C4-2B (cell line): Measurements from ENCODE around the gene UGT3A2.

Source experiments
- H3K27ac ChIP-seq: fragments of 450-650 bp; 2 replicates; pipeline ENCODE4 v1.5.1; 2017
- ZFX ChIP-seq: fragments of 450-650 bp; IDR thresholded peaks from 2 replicates; pipeline ENCODE4 v1.6.1; 2017
- TF ChIP-seq, protein P1 (sequence below): fragments of 450-650 bp; conservative IDR thresholded peaks from 2 replicates; pipeline ENCODE4 v1.5.1; 2017; ENCODE audit warnings: mild to moderate bottlenecking

The UGT3A2 gene

DNA sequence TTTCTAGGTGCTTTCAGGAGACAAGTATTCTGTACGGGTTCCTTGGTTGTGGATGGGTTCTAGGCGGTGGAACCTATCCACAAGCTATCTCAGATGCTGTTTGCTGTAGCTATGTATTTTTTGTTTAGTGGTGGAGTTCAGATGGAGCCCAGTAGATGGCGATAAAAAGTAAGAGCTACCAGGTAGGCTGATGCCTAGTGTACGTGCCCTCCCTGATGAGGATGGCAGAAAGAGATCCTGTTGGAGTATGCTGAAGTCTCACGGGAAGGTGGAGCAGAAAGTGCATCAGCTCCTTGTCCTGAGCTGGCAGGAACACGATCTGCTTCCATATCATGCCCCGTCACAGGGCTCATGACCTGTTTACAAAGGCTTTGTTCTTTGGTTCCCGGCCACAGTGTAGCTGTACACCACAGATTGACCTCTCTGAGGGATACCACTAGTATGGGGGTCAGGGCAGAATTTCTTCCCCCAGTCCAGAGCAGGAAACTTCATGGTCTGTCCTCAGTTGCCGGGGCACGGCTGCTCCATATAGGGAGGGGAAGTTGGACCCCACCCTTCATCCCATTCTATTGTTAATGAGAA is 12.6 kb upstream of the UGT3A2 start:
- H3K27ac ChIP-seq: no peak overlapping the region
- TF ChIP-seq, protein P1, sequence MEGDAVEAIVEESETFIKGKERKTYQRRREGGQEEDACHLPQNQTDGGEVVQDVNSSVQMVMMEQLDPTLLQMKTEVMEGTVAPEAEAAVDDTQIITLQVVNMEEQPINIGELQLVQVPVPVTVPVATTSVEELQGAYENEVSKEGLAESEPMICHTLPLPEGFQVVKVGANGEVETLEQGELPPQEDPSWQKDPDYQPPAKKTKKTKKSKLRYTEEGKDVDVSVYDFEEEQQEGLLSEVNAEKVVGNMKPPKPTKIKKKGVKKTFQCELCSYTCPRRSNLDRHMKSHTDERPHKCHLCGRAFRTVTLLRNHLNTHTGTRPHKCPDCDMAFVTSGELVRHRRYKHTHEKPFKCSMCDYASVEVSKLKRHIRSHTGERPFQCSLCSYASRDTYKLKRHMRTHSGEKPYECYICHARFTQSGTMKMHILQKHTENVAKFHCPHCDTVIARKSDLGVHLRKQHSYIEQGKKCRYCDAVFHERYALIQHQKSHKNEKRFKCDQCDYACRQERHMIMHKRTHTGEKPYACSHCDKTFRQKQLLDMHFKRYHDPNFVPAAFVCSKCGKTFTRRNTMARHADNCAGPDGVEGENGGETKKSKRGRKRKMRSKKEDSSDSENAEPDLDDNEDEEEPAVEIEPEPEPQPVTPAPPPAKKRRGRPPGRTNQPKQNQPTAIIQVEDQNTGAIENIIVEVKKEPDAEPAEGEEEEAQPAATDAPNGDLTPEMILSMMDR: peak; percentile 90
- no peak for TF ChIP-seq ZFX

DNA sequence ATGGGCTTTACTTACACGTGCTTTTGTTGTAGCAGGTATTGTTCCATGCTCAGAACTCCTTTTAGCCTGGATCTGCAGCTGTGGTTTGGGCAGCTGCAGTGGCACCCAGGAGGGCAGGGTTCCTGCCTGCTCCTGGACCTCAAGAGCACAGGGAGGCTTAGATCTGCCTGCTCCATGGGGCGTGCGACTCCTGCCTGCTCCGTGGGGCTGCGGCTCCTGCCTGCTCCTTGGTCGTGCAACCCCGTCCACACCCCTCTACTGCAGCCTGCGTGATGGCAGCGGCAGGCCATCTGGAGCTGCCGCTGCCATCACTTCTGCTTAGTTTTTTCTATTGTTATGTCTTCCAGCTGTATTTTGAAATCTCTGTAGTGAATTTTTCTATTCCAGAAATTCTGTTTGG is 11.7 kb upstream of the UGT3A2 start:
- H3K27ac ChIP-seq: no peak overlapping the region
- no peak for TF ChIP-seq ZFX
- TF ChIP-seq, protein P1: no peak

DNA sequence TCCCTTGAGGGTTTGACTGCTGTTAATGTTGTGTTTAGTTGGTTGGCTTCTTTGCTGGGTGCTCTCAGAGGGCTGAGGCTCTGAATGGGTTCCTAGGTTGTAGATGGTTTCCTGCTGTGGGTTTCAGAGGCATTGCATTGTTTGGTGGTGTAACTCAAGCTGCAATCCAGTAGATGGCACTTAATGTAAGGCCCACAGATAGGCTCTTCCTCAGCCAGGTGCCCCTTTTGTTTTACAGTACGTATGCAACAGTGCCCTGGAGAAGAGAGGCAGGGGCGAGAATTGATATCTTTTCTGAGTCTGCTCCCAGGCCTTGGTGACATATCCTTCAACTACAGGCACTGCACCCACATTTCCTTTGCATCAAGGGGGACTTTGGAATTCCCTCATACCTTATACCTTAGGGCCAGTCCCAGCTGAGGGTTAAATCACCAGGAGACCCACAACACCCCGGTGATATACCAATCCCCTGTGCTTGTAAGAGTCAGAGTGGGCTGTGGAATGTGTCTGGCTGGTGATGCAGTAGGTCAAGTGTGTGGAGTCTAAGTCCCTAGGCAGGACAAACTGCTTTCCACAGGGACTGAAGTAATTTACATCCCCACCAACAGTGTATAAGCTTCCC is 7.0 kb upstream of the UGT3A2 start:
- no peak overlapping the region for H3K27ac ChIP-seq
- no peak for TF ChIP-seq ZFX
- TF ChIP-seq, protein P1: peak; percentile 31

DNA sequence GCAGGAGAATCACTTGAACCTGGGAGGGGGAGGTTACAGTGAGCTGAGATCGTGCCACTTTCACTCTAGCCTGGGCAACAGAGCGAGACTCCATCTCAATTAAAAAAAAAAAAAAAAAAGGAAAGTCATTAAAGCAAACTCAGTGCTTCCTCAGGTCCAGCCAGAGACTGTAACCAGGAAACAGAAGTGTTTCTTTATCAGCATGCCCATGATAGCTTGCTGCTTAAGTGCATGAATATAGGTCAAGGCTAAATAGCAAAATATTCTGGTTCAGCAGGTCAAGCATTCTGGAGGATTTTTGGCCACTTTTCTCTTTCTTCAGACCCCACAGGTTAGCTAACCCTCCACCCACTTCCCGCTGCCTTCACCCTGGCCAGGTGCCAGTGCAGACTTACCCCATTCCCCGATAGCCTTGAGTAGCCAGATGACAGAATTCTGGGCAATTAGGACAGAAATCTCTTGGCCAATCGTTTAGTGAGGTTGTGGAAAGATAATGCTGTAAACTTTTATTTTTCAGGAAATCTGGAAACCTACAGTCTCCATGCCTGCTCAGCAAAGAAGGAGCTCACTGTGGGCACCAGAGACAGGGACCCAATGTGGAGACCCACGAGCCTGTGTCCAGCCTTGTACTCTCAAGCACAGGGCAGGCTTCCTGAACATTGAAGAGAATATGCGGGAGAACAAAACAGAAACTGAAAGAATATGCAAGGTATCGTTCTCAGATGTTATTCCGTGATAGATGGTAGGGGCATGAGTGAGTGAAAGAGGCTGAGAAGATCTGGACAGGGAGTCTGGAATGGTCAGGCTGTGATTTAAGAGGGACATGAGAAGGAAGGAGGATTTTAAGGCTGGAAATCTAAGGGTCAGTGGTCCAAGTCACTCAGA is 4.2 kb upstream of the UGT3A2 start:
- no peak for TF ChIP-seq ZFX
- TF ChIP-seq, protein P1: no peak
- no peak overlapping the region for H3K27ac ChIP-seq

DNA sequence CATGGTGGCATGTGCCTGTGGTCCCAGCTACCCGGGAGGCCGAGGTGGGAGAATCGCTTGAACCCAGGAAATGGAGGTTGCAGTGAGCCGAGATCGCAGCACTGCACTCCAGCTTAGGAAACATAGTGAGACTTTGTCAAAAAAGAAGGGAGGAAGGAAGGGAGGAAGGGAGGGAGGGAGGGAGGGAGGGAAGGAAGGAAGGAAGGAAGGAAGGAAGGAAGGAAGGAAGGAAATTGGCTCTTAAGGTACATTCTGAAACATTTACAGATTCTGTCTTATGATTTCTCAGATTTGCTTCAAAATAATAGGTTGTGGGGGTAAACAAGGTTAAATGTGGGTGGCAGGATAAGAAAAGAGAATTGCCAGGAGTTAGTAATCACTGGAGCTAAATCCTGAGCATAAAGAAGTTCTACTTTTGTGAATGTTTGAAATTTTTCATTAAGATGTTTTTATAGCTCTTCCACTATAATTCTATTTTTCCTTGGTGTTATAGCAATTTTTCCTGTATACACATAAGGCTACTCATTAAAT is 2.1 kb upstream of the UGT3A2 start:
- H3K27ac ChIP-seq: no peak overlapping the region
- no peak for TF ChIP-seq ZFX
- TF ChIP-seq, protein P1: no peak

DNA sequence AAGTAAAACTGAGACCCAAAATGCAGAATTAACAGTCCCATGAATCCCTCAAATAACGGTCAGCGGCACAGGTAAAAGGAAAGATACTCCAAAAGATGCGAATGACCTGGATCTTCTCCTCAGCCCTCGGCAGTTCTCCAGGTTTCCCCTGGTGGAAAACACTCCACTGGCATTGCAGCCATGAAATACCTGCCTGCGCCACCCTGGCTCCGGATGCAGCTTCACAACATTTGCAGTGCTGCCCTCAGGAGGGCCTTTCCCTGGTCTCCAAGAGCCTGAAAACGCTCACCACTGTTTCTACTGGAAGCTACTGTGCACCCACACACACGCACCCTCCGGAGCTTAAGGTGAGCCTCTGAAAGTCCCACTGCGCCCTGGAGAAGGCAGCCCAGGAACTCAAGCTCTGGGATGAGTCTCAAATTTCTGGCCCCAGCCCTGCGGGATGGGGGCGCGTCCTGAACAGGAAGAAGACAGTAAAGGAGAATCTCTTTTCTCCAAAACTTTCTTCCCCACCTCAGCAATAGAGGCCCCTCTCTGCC is 612 bp downstream of the UGT3A2 start:
- no peak overlapping the region for H3K27ac ChIP-seq
- no peak for TF ChIP-seq ZFX
- TF ChIP-seq, protein P1: no peak
